ENCODE measurements around the gene ACTR6. TPM values are rescaled to one million over a fixed set of nuclear protein-coding genes. Genes with fewer than 3 reads are reported as not detected.

ACTR6 gene
- total and polyA plus RNA-seq, 9 of the 15 experiments (the other 6 are each of a cell fraction or from before 2014, with no cell fraction given), result 26.1 to 109 (median 70.9) TPM

DNA sequence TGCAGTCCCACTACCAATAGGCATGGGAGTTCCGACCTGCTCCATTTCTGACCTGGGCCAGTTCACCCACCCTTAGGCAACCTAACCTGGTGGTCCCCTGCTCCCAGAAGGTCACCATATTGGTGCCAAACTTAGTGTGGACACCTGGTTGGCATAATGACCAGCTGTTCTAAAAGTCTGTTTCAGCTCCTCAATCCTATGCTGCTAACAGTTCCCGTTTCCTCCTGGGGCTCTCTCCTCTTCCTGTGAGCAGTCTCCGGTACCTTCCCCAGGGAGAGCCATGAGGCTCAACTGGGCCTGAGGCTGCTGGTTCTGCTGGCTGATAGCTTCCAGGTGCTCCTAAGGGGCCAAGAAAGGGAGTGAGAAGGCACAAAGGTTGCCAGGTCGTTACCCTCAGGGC lies 42.1 kb upstream of the ACTR6 start:
- Histone ChIP-seq H3K27ac (ENCODE audit: extremely low read depth, low read depth, low read length) (no peak overlapping the region), H2AFZ (ENCODE audit: low read depth, low read length) (no peak overlapping the region), H3K9me3 (replicated peaks; ENCODE audit: control insufficient read depth, insufficient read depth, low read depth, low read length) (no peaks in the 10 kb centered on the region), H3K36me3 (ENCODE audit: control insufficient read depth, insufficient read depth, low read length) (no peaks in the 10 kb centered on the region), H3K27me3 (ENCODE audit: control insufficient read depth in 2 of 2, insufficient read depth in 2 of 2, low read length in 2 of 2) (peaks cover 5 to 21% of the 10 kb centered on the region in 2 experiments), H3K4me2 (ENCODE audit: insufficient read depth, low read length) (no peak overlapping the region), H3K79me2 (ENCODE audit: control insufficient read depth, insufficient read depth, low read length) (no peaks in the 10 kb centered on the region), H3K4me3 (no peak overlapping the region), H3K4me1 (replicated peaks in 1 of 2; ENCODE audit: control insufficient read depth in 2 of 2, insufficient read depth in 2 of 2, low read length in 2 of 2) (no peaks in the 10 kb centered on the region), H3K9ac (ENCODE audit: insufficient read depth in 1 of 2, low read depth in 2 of 2, low read length in 2 of 2) (no peak overlapping the region), H3K9me1 (ENCODE audit: control insufficient read depth, insufficient read depth, low read length) (no peaks in the 10 kb centered on the region), H4K20me1 (replicated peaks; ENCODE audit: control insufficient read depth, insufficient read depth, low read length) (no peaks in the 10 kb centered on the region)
- intact Hi-C loops (cut with micrococcal nuclease) (no loop called here), in situ Hi-C loops (cut with MboI) (no loop called here)
- FAIRE-seq (no peak), ATAC-seq (no peak), DNase-seq (ENCODE audit: extremely low read depth in 1 of 4, low spot score in 3 of 4) (no peak)
- TF ChIP-seq EP300 (IDR thresholded peaks at IDR 0.05; ENCODE audit: low read length) (no peak), TOE1 (IDR thresholded peaks at IDR 0.05; ENCODE audit: borderline replicate concordance) (no peak), TOE1 (CRISPR knock-in tag; IDR thresholded peaks at IDR 0.05; ENCODE audit: borderline replicate concordance, low read depth) (no peak), KDM5B (IDR thresholded peaks at IDR 0.05; ENCODE audit: insufficient replicate concordance, low read depth, low read length) (no peak), NCOA6 (IDR thresholded peaks at IDR 0.05) (no peak), CHD2 (IDR thresholded peaks at IDR 0.05; ENCODE audit: low read depth, low read length) (no peak), SMAD2 (IDR thresholded peaks at IDR 0.05; ENCODE audit: low read depth, low read length) (no peak), ZNF354B (CRISPR knock-in tag; IDR thresholded peaks at IDR 0.05) (no peak), NFYB (IDR thresholded peaks at IDR 0.05; ENCODE audit: extremely low read depth, insufficient read length) (no peak), MYNN (IDR thresholded peaks at IDR 0.05) (no peak), MYNN (CRISPR knock-in tag; IDR thresholded peaks at IDR 0.05) (no peak), ZKSCAN3 (CRISPR knock-in tag; IDR thresholded peaks at IDR 0.05) (no peak), ZNF253 (CRISPR knock-in tag; conservative IDR thresholded peaks at IDR 0.05) (no peak), CSDE1 (IDR thresholded peaks at IDR 0.05) (no peak)
- TF ChIP-seq, protein P1, sequence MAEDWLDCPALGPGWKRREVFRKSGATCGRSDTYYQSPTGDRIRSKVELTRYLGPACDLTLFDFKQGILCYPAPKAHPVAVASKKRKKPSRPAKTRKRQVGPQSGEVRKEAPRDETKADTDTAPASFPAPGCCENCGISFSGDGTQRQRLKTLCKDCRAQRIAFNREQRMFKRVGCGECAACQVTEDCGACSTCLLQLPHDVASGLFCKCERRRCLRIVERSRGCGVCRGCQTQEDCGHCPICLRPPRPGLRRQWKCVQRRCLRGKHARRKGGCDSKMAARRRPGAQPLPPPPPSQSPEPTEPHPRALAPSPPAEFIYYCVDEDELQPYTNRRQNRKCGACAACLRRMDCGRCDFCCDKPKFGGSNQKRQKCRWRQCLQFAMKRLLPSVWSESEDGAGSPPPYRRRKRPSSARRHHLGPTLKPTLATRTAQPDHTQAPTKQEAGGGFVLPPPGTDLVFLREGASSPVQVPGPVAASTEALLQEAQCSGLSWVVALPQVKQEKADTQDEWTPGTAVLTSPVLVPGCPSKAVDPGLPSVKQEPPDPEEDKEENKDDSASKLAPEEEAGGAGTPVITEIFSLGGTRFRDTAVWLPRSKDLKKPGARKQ (CRISPR knock-in tag; IDR thresholded peaks at IDR 0.05), result no peak
- TF ChIP-seq, protein P2, sequence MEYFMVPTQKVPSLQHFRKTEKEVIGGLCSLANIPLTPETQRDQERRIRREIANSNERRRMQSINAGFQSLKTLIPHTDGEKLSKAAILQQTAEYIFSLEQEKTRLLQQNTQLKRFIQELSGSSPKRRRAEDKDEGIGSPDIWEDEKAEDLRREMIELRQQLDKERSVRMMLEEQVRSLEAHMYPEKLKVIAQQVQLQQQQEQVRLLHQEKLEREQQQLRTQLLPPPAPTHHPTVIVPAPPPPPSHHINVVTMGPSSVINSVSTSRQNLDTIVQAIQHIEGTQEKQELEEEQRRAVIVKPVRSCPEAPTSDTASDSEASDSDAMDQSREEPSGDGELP (CRISPR knock-in tag; IDR thresholded peaks at IDR 0.05; ENCODE audit: borderline replicate concordance), result no peak
- POLR2A ChIA-PET, result interaction anchor here (0.7 kb wide), 1 partner anchor 484 kb away, joined by 3 read pairs; no protein-coding TSS in a partner anchor
- BruUV-seq (replicated peaks), result no TSS peak
- WGBS (ENCODE audit: insufficient coverage, low coverage, missing lambda C conversion rate), result 35% methylated on average over 3 of the region's 4 CpGs
- CTCF ChIA-PET (ENCODE audit: low intra/inter-chr PET ratio), result no interaction called here

All from K562 (cell line).